HG02798 (cell line): ENCODE measurements around the gene GLIS1.

Source experiments
- ATAC-seq: cut with Tn5 transposase; IDR thresholded peaks from one replicate; pipeline ENCODE4 v1.9.1; 2021; ENCODE audit warnings: mild to moderate bottlenecking; ENCODE audit not compliant: unreplicated experiment, poor library complexity

The GLIS1 gene

GRCh38 chr1:53575141-53575954 lies 163.6 kb downstream of the GLIS1 start:
- no peak for ATAC-seq

GRCh38 chr1:53574621-53575020 lies 164.3 kb downstream of the GLIS1 start:
- ATAC-seq, result no peak

- ATAC-seq, result no peak
These were observed 165.0 kb downstream of the GLIS1 start for GRCh38 chr1:53573931-53574330.

- ATAC-seq, result no peak
These were observed 165.4 kb downstream of the GLIS1 start for GRCh38 chr1:53573522-53573921.

GRCh38 chr1:53572815-53573173 lies 166.2 kb downstream of the GLIS1 start:
- ATAC-seq, result no peak

GRCh38 chr1:53572065-53572814 lies 166.7 kb downstream of the GLIS1 start:
- no peak for ATAC-seq

GRCh38 chr1:53568540-53568939 lies 170.4 kb downstream of the GLIS1 start:
- no peak for ATAC-seq

GRCh38 chr1:53567851-53568250 lies 171.1 kb downstream of the GLIS1 start:
- no peak for ATAC-seq

GRCh38 chr1:53567450-53567849 lies 171.5 kb downstream of the GLIS1 start:
- ATAC-seq, result no peak

GRCh38 chr1:53563611-53564010 lies 175.4 kb downstream of the GLIS1 start:
- ATAC-seq, result no peak

GRCh38 chr1:53562981-53563379 lies 176.0 kb downstream of the GLIS1 start:
- no peak for ATAC-seq

- no peak for ATAC-seq
These were observed 176.5 kb downstream of the GLIS1 start for GRCh38 chr1:53562291-53562980.

GRCh38 chr1:53561503-53562105 lies 177.4 kb downstream of the GLIS1 start:
- ATAC-seq, result no peak

GRCh38 chr1:53560581-53561502 lies 178.1 kb downstream of the GLIS1 start:
- no peak for ATAC-seq

GRCh38 chr1:53559854-53560580 lies 178.9 kb downstream of the GLIS1 start:
- ATAC-seq, result no peak

- ATAC-seq, result no peak
These were observed 179.6 kb downstream of the GLIS1 start for GRCh38 chr1:53559391-53559815.

- no peak for ATAC-seq
These were observed 180.1 kb downstream of the GLIS1 start for GRCh38 chr1:53558739-53559315.

GRCh38 chr1:53557830-53558738 lies 180.9 kb downstream of the GLIS1 start:
- ATAC-seq, result no peak
